ENCODE results near the gene MCEMP1.

Gene MCEMP1

GRCh38 chr19:7697721-7698287 is 20.9 kb downstream of the MCEMP1 start:
- no peak for DNase-seq (ENCODE audit: low read depth in 3 of 3, low spot score in 1 of 3)

DNA sequence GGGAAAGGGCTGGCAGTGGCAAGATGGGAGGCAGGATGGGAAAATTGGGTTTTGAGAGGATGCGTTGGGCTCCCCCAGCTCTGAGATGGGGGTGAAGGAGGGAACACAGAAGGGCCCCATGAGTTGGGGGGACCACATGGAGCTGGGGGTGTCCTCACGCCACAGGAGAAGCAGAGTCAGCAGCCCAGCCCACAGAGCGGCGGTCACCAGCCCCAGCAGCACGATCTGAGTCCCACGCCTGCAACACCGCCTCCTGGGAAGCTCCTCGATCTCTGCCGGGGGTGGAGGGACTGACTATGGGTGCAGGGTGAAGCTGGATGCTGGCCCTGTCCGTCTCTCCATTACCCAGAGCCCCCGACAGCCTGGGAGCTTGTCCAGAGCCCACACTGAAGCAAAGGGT is 21.7 kb downstream of the MCEMP1 start:
- DNase-seq (ENCODE audit: low read depth in 3 of 3, low spot score in 1 of 3) = no peak

DNA sequence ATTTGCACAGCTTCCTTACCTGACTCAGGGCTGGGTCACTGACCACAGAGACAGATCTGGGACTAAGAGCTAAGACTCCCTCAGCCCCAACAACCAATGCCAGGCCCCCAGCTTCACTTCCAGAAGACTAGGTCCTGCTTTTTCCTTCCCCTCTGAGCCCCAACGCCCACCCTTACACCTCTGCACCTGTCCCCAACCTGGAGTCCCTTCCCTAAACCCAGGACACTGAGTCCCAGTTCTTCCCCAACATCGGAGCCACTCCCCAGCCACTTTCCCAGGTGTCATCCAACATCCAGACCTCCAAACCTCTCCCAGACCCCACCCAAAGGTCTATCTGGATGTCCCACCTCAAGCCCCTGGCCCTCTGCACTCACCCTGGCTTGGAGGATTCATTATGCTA is 22.1 kb downstream of the MCEMP1 start:
- no peak for DNase-seq (ENCODE audit: low read depth in 3 of 3, low spot score in 1 of 3)

- DNase-seq (ENCODE audit: low read depth in 3 of 3, low spot score in 1 of 3) = no peak
These were observed 22.8 kb downstream of the MCEMP1 start for GRCh38 chr19:7699417-7700401.

- no peak for DNase-seq (ENCODE audit: low read depth in 3 of 3, low spot score in 1 of 3)
These were observed 24.3 kb downstream of the MCEMP1 start for GRCh38 chr19:7701049-7701653.

- DNase-seq (ENCODE audit: low read depth in 3 of 3, low spot score in 1 of 3) = no peak
These were observed 25.0 kb downstream of the MCEMP1 start, which contains the start of gene FCER2 for GRCh38 chr19:7701654-7702457. Gene FCER2, minus strand, starts transcription at chr19:7702131. Its CDS starts 2,371 bp downstream, at chr19:7699760.

GRCh38 chr19:7703332-7703731 is 26.4 kb downstream of the MCEMP1 start:
- no peak for DNase-seq (ENCODE audit: low read depth in 3 of 3, low spot score in 1 of 3)

DNA sequence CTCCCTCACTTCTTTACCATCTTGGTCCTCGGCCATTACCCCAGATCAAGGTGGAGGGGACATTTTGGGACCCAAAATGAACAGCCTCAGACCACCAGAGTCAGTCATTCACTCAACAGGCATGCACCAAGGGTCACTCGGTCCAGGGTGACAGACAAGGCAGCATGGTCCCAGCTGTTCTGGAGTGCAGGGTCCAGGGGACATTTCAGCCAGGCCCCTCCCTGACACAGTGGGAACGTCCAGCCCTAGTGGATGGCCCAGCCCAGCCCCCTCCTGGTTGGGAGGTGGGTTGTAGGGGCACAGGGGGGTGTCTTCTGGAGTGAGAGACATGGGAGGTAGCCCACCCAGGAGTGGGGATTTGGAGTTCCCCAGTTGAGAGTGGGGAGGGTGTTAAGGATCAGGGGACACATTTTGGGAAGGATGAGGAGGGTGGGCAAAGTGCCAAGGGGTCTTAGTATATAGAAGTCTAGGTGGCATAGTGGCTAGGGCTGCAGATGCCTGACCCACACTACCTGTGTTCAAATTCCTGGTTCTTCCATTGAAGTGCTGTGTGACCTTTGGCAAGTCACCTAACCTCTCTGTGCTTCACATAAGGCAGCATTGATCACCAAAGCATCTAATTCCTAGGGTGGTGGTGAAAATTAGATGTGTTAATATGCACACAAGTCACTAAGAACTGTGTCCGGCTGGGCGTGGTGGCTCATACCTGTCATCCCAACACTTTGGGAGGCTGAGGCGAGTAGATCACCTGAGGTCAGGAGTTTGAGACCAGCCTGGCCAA is 27.6 kb downstream of the MCEMP1 start:
- DNase-seq (ENCODE audit: low read depth in 3 of 3, low spot score in 1 of 3) = no peak

GRCh38 chr19:7705387-7706187 is 28.7 kb downstream of the MCEMP1 start:
- DNase-seq (ENCODE audit: low read depth in 3 of 3, low spot score in 1 of 3) = peak; percentile 23 to 54 (median 52)

GRCh38 chr19:7706188-7706954 is 29.5 kb downstream of the MCEMP1 start:
- DNase-seq (ENCODE audit: low read depth in 3 of 3, low spot score in 1 of 3) = no peak

DNA sequence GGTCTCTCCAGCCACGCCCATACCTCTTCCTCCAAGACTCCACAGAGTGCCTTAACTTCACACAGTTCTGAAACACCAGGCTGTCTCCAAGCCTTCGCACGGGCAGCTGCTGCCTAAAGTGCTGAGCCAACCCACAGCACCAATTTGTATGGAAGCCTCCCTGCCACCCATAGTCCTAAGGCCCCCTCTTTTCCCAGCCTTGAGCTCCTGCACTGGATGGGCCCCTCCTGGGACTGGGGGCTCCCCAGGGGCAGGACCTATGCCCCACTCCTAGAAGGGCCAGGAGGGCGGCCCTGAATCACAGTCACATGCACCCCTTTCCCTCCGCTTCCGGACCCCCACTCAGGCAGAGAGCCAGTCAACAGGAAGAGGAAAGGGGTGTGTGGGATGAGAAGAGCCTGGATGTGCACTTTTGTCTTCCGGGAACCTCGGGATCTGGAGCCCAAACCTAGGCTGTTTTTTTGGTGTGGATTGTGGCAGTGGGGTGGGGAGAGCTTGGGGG is 30.1 kb downstream of the MCEMP1 start:
- no peak for DNase-seq (ENCODE audit: low read depth in 3 of 3, low spot score in 1 of 3)

DNA sequence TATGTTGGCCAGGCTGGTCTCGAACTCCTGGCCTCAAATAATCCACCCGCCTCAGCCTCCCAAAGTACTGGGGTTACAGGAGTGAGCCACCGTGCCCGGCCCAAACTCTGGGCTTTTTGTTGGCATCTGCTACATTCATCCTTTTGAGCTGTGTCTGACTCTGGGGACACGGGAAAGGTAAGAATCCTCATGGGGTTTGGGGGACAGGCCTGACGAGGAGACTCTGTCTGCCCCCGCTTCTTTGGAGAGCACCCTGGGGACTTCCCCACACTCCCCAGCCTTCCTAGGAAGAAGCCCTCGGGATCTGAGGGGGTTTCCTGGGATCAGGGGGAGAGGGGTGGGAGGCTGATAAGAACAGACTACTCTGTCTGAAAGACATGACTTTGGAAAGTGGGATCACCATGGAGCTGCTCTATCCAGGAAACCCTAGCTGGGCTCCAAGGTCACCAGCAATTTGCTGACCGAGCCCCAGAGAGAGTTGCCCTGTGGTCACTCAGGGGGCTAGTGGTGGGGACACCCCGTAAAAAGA is 33.1 kb downstream of the MCEMP1 start:
- no peak for DNase-seq (ENCODE audit: low read depth in 3 of 3, low spot score in 1 of 3)

- DNase-seq (ENCODE audit: low read depth in 3 of 3, low spot score in 1 of 3) = no peak
These were observed 33.7 kb downstream of the MCEMP1 start for GRCh38 chr19:7710616-7711015.

- no peak for DNase-seq (ENCODE audit: low read depth in 3 of 3, low spot score in 1 of 3)
These were observed 38.8 kb downstream of the MCEMP1 start for GRCh38 chr19:7715671-7716070.

- no peak for DNase-seq (ENCODE audit: low read depth in 3 of 3, low spot score in 1 of 3)
These were observed 39.9 kb downstream of the MCEMP1 start for GRCh38 chr19:7716762-7717161.

- no peak for DNase-seq (ENCODE audit: low read depth in 3 of 3, low spot score in 1 of 3)
These were observed 41.8 kb downstream of the MCEMP1 start for GRCh38 chr19:7718668-7719067.

DNA sequence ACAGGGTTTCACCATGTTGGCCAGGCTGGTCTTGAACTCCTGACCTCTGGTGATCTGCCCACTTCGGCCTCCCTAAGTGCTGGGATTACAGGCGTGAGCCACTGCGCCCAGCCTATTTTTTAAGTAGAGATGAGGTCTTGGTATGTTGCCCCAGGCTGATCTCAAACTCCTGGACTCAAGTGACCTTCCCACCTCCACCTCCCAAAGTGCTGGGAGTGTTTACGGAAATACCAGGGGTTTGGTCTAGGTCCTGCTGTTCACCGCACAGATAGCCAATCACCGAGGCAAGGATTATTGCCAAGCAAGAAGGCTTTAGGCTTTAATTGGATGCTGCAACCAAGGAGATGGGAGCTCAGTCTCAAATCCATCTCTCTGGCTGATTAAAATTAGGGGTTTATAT is 43.5 kb downstream of the MCEMP1 start:
- DNase-seq (ENCODE audit: low read depth in 3 of 3, low spot score in 1 of 3) = no peak

GRCh38 chr19:7722231-7722651 is 45.4 kb downstream of the MCEMP1 start:
- no peak for DNase-seq (ENCODE audit: low read depth in 3 of 3, low spot score in 1 of 3)
